ENCODE data around the gene MXRA7.

Gene MXRA7

DNA sequence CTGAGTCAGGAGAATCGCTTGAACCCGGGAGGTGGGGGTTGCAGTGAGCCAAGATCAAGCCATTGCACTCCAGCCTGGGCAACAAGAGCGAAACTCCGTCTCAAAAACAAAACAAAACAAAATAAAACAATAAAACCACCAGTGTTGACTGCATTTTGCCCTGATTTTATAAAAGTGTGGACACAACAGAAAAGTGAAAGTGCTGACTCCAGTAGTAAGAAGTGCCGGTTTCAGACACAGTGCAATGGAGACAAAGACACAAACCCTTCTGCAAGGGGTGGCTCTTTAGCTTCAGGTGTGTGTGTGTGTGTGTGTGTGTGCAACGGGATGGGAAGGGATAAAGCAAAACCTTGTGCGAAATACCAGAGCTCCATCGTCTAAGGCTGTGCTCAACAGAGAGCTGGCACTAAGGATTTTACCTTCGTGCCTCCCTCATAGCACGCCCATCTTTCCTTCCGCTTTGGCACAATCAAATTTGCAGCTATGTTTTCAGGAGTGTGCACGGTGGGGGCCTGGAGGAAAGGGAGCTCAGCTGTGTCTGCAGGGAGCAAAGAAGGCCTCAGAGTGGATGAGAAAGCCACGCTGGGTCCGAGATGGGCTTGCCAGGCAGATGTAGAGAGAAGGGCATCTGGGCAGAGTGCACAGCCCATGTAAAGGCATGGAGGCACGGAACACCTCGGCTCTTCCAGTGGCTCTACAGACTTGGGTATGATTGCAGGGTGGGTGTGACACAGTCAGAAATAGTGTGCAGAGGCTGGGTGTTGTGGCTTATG, 15.5 kb downstream of the MXRA7 start:
- DNase-seq: no peak

DNA sequence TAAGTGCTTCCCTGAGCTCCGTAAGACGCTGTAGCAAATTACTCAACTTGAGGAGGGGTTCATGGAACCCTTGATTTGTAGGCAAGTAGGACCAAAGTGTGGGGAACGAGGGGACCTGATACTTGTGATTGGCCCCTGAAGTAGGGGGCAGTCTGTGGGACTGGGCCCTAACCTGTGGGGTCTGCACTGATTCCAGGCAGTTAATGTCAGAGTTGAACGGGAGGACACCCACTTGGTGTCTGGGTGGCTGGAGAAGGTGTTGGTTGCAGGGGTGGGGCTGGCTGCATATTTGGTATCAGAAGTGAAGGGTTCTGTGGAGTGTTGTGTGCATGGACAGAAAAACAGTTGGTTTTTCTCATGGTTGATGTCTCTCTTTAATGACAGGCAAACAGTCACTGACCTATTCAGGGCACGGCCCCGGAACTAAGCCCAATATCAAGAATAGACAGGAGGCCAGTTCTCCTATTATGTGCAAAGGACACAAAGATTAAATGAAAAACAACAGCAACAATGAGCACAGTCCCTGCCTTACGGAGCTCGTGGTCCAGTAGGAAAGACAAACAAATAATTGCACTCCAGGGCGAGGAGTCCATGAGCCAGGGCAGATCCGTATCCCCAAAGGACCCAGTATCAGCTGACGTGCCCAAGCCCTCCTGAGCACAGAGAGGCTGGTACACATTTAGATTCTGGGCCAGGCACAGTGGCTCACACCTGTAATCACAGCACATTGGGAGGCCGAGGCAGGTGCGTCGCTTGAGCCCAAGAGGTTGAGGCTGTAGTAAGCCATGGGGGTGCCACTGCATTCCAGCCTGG, 19.2 kb downstream of the MXRA7 start:
- DNase-seq: no peak

- DNase-seq: no peak
Observed at GRCh38 chr17:76690596-76691280, 20.0 kb downstream of the MXRA7 start.

DNA sequence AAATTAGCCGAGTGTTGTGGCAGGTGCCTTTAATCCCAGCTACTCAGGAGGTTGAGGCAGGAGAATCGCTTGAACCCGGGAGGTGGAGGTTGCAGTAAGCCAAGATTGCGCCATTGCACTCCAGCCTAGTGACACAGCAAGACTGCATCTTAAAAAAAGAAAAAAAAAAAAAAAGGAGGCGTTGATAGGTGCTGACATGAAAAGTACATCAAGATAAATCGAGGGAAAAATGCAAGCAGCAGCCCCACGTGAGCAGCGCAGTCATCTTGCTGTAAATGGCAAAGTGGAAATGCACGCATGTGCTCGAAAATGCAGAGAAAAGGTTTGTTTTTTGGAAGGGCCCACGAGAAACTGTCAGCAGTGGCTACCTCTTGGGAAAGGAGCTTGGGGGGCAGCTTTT, 20.9 kb downstream of the MXRA7 start:
- DNase-seq: no peak

DNA sequence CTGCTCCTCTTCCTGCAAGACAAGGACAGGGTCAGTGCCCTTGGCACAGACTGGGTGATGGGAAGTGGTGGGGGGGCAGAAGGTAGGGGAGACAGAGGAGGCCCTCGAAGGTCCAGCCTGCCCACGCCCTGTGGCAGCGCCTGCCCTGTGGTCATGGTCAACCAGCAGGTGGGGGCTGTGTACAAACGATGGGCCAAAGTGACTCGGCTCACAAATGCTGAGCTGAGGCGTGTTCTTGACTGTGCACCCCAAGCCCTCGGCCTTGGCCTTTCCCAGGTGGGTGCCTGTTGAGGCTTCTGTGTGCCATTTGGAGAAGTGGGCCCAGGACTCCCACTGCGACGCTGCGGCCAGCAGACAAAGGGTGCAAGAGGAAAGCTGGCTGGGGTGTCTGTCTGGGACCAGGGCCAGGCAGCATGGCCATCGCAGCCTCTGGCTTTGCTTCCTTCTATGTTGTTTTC, 22.6 kb downstream of the MXRA7 start:
- no peak for DNase-seq

GRCh38 chr17:76687298-76688164, 23.2 kb downstream of the MXRA7 start:
- no peak for DNase-seq

DNA sequence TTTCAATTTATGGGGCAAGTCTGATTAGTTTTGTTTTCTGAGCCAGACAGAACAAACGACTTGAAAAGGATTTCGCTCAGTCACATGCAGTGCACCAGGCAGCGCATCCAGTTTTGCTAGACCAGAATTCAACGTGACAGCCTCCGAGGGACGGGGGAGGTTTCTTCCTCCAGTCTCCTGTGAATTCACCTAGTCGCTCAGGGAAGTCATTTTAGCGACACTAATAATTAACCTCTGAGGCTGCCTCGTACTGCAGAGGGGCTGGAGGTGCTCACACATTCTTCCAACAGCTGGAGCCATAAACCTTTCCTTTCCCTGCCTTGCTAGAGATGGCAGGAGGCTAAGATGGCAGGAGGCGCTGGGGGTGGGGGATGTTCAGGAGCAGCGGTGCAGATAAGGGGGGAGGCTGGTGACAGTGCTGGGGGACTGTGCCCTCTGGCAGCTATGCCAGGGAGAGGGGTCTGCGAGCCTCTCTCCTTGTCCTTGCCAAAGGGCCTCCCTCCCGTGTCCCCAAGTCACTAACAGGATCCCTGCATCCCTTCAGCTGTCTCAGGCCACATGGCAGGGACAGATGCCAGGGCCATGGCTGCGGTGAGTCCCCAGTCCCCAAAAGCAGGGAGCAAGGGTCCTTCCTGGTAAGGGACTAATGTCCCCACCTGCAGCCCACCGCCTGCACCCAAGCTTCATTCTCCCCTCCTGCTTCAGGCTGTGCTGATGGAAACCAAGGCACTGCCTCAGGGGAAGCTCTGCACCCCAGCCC, 24.0 kb downstream of the MXRA7 start:
- no peak for DNase-seq

DNA sequence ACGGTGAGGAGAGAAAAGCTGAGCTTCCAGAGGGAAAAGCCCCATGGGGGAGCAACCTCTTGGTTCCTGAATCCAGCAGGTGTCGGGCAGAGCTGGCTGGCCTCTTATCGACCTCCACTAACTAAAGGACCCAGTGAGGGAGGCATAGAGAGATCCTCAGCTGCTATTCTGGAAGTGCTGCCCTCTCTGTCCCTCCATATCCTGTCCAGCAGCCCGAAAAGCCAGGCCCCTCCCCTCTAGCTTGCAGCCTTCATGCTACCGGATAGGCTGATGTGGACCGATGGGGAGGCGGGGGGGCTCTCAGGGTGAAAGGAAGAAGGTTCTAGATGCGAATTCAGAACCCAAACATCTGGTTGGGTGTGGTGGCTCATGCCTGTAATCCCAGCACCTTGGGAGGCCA, 24.9 kb downstream of the MXRA7 start:
- no peak for DNase-seq

GRCh38 chr17:76685366-76685765, 25.4 kb downstream of the MXRA7 start:
- no peak for DNase-seq

- no peak for DNase-seq
Observed at GRCh38 chr17:76684756-76685155, 26.0 kb downstream of the MXRA7 start.

DNA sequence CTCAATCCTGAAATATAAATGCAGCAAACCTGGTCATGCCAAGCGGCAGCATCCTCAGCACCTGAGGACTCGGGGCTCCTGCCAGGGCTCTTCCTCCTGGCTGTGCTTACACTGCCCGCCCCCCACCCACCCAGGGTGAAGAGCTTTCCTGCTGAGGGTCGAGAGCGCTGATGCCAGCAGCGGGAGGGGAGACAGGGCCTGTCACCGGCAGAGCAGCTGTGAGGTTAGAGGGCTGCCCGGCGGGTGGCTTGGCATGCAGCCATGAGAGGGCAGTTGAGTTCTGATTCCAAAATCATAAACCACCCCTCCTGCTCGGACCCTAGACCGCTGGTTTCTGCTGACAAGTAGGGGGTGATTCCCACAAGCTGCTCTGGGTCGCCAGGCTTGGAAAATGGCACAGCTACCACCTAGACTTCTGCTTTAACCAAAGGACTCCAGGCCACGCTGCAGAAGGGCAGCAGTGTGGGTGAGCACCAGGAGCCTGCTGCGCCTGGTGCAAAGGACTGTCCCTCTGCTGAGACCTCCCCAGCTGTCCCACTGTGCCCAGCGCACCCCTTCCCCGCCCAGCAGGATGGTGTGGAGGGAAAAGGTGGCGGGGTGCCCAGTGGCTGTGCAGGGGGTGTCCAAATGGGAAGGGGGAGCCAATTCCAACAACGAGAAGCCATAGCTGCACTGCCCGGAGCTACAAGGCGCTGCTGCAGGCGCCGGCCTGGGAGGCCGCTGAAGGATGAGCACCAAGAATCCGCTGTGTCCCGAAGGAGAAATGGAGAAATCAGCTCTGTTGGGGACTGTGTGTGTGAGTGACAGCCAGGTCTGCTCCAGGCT, 26.6 kb downstream of the MXRA7 start:
- DNase-seq: no peak

GRCh38 chr17:76683011-76683755, 27.6 kb downstream of the MXRA7 start:
- DNase-seq: no peak

DNA sequence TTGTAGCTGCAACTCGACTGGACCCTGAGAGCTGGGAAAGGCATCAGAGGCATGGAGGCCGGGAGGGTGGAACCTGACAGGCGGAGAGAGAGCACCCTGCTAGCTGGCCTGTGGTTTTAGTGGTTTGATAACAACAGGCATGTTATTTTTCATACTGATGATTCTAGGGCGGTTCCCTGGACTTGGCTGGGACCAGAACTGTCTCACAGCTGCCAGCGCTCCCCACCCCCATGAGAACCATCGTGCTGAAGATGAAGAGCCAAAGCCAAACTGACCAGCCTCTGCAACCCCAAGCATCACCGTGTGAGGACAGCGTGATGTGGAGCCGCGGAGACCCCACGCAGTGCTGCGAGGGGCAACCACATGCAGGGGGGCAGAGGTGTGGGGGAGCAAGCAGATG, 28.5 kb downstream of the MXRA7 start:
- no peak for DNase-seq

DNA sequence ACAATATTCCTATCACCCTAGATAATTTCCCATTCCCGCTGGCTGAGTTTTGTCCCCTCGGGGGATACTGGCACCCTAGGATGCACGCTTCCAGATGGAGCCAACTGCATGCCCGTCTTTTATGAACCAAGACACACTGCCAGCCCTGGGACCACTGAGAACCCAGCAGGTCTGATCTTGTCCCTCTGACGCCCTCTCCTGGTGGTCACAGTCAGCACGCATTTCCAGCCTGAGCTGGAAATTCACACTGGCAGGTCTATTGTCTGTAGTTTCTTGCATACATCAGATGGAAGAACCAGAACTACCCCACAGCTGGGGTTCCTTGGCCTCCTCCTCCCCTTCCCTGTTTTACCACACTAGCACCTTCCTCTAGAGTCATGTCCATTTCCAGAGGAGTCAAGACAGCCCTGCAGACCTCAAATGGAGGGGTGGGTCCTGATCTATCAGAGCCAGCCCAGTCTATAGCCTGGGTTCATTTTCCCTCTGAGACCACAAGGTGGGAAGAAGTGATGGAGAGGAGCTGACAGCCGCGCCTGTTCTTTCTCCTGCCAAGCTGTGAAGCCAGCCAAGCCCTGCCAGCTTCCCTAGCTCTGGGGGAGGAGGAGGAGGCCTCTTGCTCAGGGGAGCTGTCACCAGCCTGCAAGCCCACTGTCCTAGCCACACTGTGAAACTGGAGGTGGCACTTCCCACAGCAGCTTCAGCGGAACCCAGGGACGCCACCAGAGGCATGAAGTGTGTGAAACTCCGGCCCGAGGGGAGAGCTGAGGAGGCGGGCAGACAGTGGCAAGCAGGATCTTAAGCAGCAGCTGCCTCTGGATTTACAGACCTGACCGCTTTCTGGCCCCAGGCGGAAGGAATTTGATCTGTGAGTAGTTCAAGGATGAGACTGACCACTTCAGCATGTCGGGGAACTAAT, 29.3 kb downstream of the MXRA7 start:
- DNase-seq: peak; percentile 64 to 71

DNA sequence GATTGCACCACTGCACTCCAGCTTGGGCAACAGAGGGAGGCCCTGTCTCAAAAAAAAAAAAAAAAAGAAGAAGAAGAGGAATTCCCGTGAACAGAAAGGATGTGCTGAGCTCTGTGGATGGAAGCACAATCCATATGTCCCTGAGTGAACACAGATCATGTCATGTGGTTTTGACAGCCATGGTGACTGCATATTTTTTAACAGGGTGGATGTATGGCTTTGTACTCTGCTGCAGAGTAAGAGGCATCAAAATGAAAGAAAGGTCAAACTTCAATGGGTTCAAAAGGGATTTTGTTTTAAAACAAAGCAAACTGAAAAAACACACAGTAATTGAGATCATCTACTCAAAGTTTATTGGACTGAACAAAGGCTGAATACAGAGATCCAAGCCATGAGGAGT, 31.5 kb downstream of the MXRA7 start:
- DNase-seq: no peak

DNA sequence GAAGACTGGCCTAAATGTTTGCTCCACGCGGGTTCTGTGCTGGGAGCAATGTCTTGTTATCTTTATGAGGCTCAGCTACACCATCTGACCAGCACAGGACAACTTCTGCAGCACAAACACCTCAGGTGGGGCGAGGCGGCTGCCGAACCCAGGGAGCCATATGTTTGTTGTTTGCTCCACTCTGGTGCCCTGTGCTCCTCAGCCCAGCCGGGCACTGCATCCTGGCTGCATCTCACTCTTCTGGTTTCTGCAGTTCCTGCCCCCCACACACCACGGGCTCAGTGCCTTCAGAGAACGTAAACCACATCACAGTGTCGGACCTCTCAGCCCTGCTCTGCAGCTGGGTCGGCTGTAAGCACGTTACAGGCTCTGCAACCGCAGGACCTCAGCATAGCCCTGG, 32.4 kb downstream of the MXRA7 start:
- peak in 1 of 2 experiments; percentile 9 for DNase-seq

- no peak for DNase-seq
Observed at GRCh38 chr17:76677406-76677805, 33.4 kb downstream of the MXRA7 start.

GRCh38 chr17:76676629-76677028, 34.1 kb downstream of the MXRA7 start:
- no peak for DNase-seq

- no peak for DNase-seq
Observed at GRCh38 chr17:76675648-76676047, 35.1 kb downstream of the MXRA7 start.

All from activated CD4-positive, alpha-beta T cell treated with anti-CD3 and anti-CD28 coated beads, Interleukin-2, amount 50 U/mL, for 4 hours (primary cell).